Endodermal cell (in vitro differentiated cells): ENCODE data around the gene PER2. TPM values are rescaled to one million over a fixed set of nuclear protein-coding genes. Genes with fewer than 3 reads are reported as not detected.
A peak's percentile ranks its signal among the peaks of the same experiment; 100 is the strongest.

Source experiments
- DNase-seq: peaks from one replicate; pipeline ENCODE4 v3.0.0-alpha.2; 2017
- H3K27ac ChIP-seq: 2 replicates; pipeline ENCODE4 v1.5.1; 2013; ENCODE audit warnings: mild to moderate bottlenecking, low read depth, low read length, moderate library complexity
- H3K27me3 ChIP-seq: 2 replicates; pipeline ENCODE4 v1.6.1; 2013; ENCODE audit warnings: mild to moderate bottlenecking, low read length, moderate library complexity; ENCODE audit not compliant: insufficient read depth, control insufficient read depth, poor library complexity, severe bottlenecking
- H3K36me3 ChIP-seq: 2 replicates; pipeline ENCODE4 v1.7.0; 2013; ENCODE audit warnings: mild to moderate bottlenecking, low read length, moderate library complexity; ENCODE audit not compliant: control insufficient read depth, insufficient read depth
- H3K4me1 ChIP-seq: one replicate; pipeline ENCODE4 v1.7.0; 2013; ENCODE audit warnings: low read length; ENCODE audit not compliant: control insufficient read depth, insufficient read depth
- H3K4me3 ChIP-seq: 2 replicates; pipeline ENCODE4 v1.5.1; 2013; ENCODE audit warnings: mild to moderate bottlenecking, low read length, moderate library complexity
- H3K9ac ChIP-seq: 2 replicates; pipeline ENCODE4 v1.6.1; 2013; ENCODE audit warnings: mild to moderate bottlenecking, low read length, moderate library complexity; ENCODE audit not compliant: poor library complexity, severe bottlenecking; ENCODE audit errors: extremely low read depth
- H3K9me3 ChIP-seq: 2 replicates; pipeline ENCODE4 v1.6.1; 2013; ENCODE audit warnings: mild to moderate bottlenecking, low read length, moderate library complexity; ENCODE audit not compliant: control insufficient read depth
- H3K27ac Mint-ChIP-seq: 2 replicates; pipeline ENCODE4 v1.8.0; 2020; ENCODE audit warnings: mixed read lengths
- H3K27me3 Mint-ChIP-seq: 2 replicates; pipeline ENCODE4 v1.8.0; 2021; ENCODE audit warnings: mild to moderate bottlenecking, mixed read lengths; ENCODE audit not compliant: insufficient read depth
- H3K36me3 Mint-ChIP-seq: 2 replicates; pipeline ENCODE4 v1.8.0; 2020; ENCODE audit warnings: low read depth, mixed read lengths
- H3K4me1 Mint-ChIP-seq: 2 replicates; pipeline ENCODE4 v1.8.0; 2020; ENCODE audit warnings: mixed read lengths
- H3K4me3 Mint-ChIP-seq: 2 replicates; pipeline ENCODE4 v1.8.0; 2020; ENCODE audit warnings: mild to moderate bottlenecking, moderate library complexity, mixed read lengths
- H3K9me3 Mint-ChIP-seq: 2 replicates; pipeline ENCODE4 v1.8.0; 2020; ENCODE audit warnings: mild to moderate bottlenecking, mixed read lengths
- WGBS, 2 experiments: methylation state at CpG; one replicate each; pipeline versions ENCODE4 v1.1.5 to v1.1.7; 2013; ENCODE audit warnings: missing lambda C conversion rate in 2 of 2, mixed read lengths in 1 of 2; ENCODE audit not compliant: insufficient coverage in 1 of 2, insufficient read length in 1 of 2; 5-methylcytosine and 5-hydroxymethylcytosine counted together
- total RNA-seq, 2 donors: library from RNA; stranded (reverse); fragmentation: NEBNext Ultra II Directional in 1 of 2; extraction: Animal tissue kit (Norgen Biotek cat#: 25700) in 1 of 2; gene quantifications; 2 replicates in 1 of 2; 3 replicates in 1 of 2; pipeline ENCODE4 v1.2.1, GENCODE V29; 2021
- TF ChIP-seq, protein P1 (sequence below): fragments of 200-600 bp; sonication (generic); conservative IDR thresholded peaks from 2 replicates; pipeline ENCODE4 v1.5.0; 2021; ENCODE audit warnings: antibody characterized with exemption, mild to moderate bottlenecking

Gene PER2
- total RNA-seq, 2 donors from 2014 or later = 9.7 to 13.5 TPM

DNA sequence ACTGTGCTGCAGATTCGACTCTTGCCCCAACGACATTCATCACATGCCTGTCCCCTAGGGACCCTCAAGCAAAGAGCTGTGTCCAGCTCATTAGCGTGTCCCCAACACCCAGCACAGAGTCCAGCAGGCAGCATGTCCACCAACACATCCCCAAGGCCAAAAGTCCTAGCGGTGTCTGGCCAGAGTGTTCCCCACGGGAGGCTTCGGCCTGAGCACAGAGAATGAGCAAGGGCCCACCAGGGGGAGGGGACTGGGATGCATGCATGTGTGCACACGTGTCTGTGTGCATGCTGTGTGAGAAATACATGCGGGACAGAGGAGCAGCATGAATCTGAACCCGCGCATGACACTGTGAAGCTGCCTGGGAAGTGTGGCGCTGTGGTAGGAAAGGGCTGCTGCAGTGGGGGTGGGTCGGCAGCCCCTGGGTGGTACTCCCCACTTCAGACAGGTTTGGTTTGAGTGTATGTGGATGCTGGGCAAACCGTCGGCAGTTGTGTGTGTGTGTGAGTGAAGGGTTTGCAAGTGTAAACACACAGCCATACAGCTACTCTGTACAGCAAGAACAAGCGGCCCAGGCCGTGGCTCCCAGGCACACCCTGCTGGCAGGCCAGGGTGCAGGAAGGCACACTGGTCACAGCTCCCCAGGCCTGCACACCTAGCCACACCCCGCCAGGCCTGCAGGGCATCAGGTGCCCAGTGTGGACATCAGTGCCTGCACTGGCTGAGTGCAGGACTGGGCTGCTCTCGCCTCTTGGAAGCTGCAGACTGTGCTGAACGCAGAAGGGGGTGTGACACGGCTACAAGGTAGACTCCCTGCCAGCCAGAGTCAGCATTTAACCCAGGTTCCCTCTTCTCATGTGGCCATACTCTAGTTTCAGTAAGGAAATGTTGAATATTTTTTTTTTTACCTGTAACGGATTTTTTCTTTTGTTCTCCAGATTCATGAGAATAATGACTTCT is 29.1 kb downstream of the PER2 start:
- Histone ChIP-seq H3K27me3 (no peaks in the 10 kb centered on the region), H3K4me3 (no peak overlapping the region), H3K27ac (no peak overlapping the region), H3K36me3 (peaks cover 53% of the 10 kb centered on the region), H3K4me1 (no peaks in the 10 kb centered on the region), H3K9me3 (no peaks in the 10 kb centered on the region), H3K9ac (no peak overlapping the region)
- Mint-ChIP-seq H3K27ac (no peak overlapping the region), H3K9me3 (no peaks in the 10 kb centered on the region), H3K27me3 (no peaks in the 10 kb centered on the region), H3K4me1 (peaks cover 4% of the 10 kb centered on the region), H3K4me3 (no peak overlapping the region), H3K36me3 (peaks cover 37% of the 10 kb centered on the region)
- WGBS, 2 experiments = 92 to 98% methylated on average over 12 to 21 of the region's 21 CpGs
- TF ChIP-seq, protein P1, sequence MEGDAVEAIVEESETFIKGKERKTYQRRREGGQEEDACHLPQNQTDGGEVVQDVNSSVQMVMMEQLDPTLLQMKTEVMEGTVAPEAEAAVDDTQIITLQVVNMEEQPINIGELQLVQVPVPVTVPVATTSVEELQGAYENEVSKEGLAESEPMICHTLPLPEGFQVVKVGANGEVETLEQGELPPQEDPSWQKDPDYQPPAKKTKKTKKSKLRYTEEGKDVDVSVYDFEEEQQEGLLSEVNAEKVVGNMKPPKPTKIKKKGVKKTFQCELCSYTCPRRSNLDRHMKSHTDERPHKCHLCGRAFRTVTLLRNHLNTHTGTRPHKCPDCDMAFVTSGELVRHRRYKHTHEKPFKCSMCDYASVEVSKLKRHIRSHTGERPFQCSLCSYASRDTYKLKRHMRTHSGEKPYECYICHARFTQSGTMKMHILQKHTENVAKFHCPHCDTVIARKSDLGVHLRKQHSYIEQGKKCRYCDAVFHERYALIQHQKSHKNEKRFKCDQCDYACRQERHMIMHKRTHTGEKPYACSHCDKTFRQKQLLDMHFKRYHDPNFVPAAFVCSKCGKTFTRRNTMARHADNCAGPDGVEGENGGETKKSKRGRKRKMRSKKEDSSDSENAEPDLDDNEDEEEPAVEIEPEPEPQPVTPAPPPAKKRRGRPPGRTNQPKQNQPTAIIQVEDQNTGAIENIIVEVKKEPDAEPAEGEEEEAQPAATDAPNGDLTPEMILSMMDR = peak; percentile 19
- DNase-seq = no peak

DNA sequence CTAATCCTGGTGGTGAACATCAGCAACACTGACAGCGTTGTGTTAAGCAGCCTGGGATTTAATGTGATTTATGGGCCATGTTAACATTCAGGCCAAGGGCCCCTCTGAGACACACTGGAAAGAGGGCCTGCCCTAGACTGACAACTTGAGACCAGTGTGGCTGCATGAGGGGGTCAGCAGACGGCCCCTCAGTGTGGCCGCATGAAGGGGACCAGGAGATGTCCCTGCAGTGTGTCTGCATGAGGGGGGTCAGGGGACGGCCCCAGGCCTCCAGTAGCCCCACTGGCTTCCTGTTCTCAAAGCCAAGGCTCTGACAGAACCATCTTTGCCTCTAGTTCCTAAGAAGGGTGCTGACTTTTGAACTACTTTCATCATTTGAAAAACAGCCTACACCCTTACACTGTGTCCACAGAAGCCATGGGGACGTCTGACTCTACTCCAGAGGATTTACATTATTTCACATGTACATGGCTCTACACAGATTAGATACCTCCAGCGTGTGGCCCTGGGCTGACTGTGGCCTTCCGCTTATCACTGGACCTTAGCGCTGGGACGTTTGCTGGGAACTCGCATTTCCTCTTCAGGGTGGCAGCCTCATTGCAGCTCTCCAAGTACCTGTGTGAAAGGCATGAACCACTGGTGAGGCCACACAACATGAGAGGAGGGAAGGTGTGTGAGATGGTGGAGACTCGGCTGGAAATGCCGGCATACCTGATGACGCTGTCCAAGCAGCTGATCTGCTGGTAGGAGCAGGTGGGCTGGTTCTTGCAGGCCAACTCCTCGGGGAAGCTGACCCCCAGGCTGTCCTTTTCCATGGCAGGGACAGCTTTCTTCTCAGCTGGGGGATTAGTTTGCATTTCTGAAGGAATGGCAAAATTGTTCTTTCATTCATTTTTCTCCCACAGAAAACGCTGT is 30.4 kb downstream of the PER2 start:
- Histone ChIP-seq H3K4me1 (no peaks in the 10 kb centered on the region), H3K9me3 (no peaks in the 10 kb centered on the region), H3K36me3 (peaks cover 51% of the 10 kb centered on the region), H3K4me3 (no peak overlapping the region), H3K27ac (no peak overlapping the region), H3K9ac (no peak overlapping the region), H3K27me3 (no peaks in the 10 kb centered on the region)
- WGBS, 2 experiments = 93 to 94% methylated on average over 14 to 15 of the region's 15 CpGs
- H3K36me3 Mint-ChIP-seq = peaks cover 36% of the 10 kb centered on the region
- DNase-seq = no peak
- no peaks in the 10 kb centered on the region for H3K4me1 Mint-ChIP-seq
- TF ChIP-seq, protein P1 = no peak
- no peaks in the 10 kb centered on the region for H3K27me3 Mint-ChIP-seq
- H3K9me3 Mint-ChIP-seq = no peaks in the 10 kb centered on the region
- H3K4me3 Mint-ChIP-seq = no peak overlapping the region
- H3K27ac Mint-ChIP-seq = no peak overlapping the region

DNA sequence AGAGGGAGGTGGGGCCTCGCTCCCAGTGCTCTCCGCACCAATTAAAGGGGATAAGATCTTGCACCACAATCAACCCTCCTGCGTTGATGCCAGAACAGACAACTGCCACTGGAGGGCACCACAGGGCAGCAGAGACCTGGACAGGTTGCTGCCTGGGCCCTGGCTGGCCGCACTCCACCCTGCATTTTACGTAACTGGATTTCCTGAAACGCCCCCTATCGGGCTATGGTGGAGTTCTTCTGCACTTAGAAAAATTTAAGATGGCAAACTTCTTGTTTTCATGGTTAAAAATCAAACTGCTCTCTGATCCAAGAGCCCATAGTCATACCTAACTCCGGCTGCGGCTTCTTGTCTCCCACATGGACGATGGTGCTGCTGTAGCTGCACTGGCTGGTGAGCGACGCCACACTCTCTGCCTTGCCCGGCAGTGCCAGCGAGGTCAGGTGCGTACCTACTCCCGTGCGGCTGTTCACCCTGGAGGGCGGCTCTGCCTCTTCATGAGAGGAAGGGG is 31.8 kb downstream of the PER2 start:
- Histone ChIP-seq H3K4me3 (no peak overlapping the region), H3K27ac (no peak overlapping the region), H3K27me3 (no peaks in the 10 kb centered on the region), H3K9me3 (no peaks in the 10 kb centered on the region), H3K9ac (no peak overlapping the region), H3K36me3 (peaks cover 50% of the 10 kb centered on the region), H3K4me1 (no peaks in the 10 kb centered on the region)
- Mint-ChIP-seq H3K27ac (no peak overlapping the region), H3K27me3 (no peaks in the 10 kb centered on the region), H3K9me3 (no peaks in the 10 kb centered on the region), H3K36me3 (peaks cover 45% of the 10 kb centered on the region), H3K4me3 (no peak overlapping the region), H3K4me1 (no peaks in the 10 kb centered on the region)
- TF ChIP-seq, protein P1 = peak; percentile 99
- WGBS, 2 experiments = 58 to 73% methylated on average over 13 to 18 of the region's 18 CpGs
- peak; percentile 98 for DNase-seq
